HepG2 (cell line): ENCODE measurements around the gene RGS1. TPM values are rescaled to one million over a fixed set of nuclear protein-coding genes. Genes with fewer than 3 reads are reported as not detected.

Source experiments
- ATAC-seq: fragments of 200-7000 bp; cut with Tn5 transposase; 3 replicates; pipeline ENCODE4 v1.9.1; 2020; ENCODE audit warnings: mild to moderate bottlenecking, moderate library complexity
- BruUV-seq: library from RNA; stranded (reverse); fragments of 400-500 nt; replicated peaks from 2 replicates; lab custom pipeline; 2021; lab: Mats Ljungman, UMichigan
- CTCF ChIA-PET: fragments of 300-600 bp; formaldehyde crosslinking; extraction: SDS; loops from one replicate; lab custom pipeline; 2021; ENCODE audit warnings: low total read pairs, inconsistent platforms, low intra/inter-chr PET ratio; lab: Yijun Ruan, JAX
- POLR2A ChIA-PET: fragments of 350-600 bp; sonication (Branson Sonifier 250); formaldehyde crosslinking; loops from one replicate; lab custom pipeline; 2020; ENCODE audit warnings: antibody characterized with exemption, inconsistent platforms; lab: Yijun Ruan, JAX
- DNase-seq: peaks from one replicate; pipeline ENCODE4 v3.0.0-alpha.2; 2015; ENCODE audit warnings: low spot score
- FAIRE-seq: peaks from 3 replicates; lab custom pipeline; 2011; peaks lifted over from hg19 to GRCh38; lab: Jason Lieb, UNC
- H2AFZ ChIP-seq: one replicate; pipeline ENCODE4 v1.6.1; 2011; ENCODE audit warnings: low read length, inconsistent platforms
- H3K27ac ChIP-seq: fragments of 300-600 bp; 3 replicates; pipeline ENCODE4 v1.8.0; 2011; ENCODE audit warnings: mixed run types, mild to moderate bottlenecking, mixed read lengths, low read length, inconsistent platforms; ENCODE audit not compliant: insufficient read depth; ENCODE audit errors: extremely low read length
- H3K27me3 ChIP-seq, 2 experiments: fragments of 200-600 bp in 1 of 2; 2 replicates in 1 of 2; 3 replicates in 1 of 2; pipeline versions ENCODE4 v1.6.0 to v1.8.0; 2011; ENCODE audit warnings: low read length in 2 of 2, mild to moderate bottlenecking in 2 of 2, moderate library complexity in 2 of 2, inconsistent platforms in 1 of 2; ENCODE audit not compliant: insufficient read depth in 2 of 2, control insufficient read depth in 1 of 2
- H3K36me3 ChIP-seq, 2 experiments: fragments of 200-600 bp in 1 of 2; replicated peaks in 1 of 2; 2 replicates in 1 of 2; 3 replicates in 1 of 2; pipeline versions ENCODE4 v1.5.1 to v1.8.0; 2011; ENCODE audit warnings: low read length in 2 of 2, inconsistent platforms in 1 of 2; ENCODE audit not compliant: insufficient read depth in 2 of 2, control insufficient read depth in 1 of 2
- H3K4me1 ChIP-seq: 2 replicates; pipeline ENCODE4 v1.5.1; 2012; ENCODE audit warnings: low read length, inconsistent platforms; ENCODE audit not compliant: insufficient read depth
- H3K4me2 ChIP-seq: 2 replicates; pipeline ENCODE4 v1.6.0; 2011; ENCODE audit warnings: low read depth, low read length, inconsistent platforms
- H3K4me3 ChIP-seq, 3 experiments: fragments of 200-600 bp in 1 of 3; sonication (generic), shearing (Covaris generic) in 1 of 3; replicated peaks in 1 of 3; 2 replicates each; pipeline ENCODE4 v1.5.1; 2011 to 2016; ENCODE audit warnings: low read length in 3 of 3, inconsistent platforms in 2 of 3, low read depth in 2 of 3, mild to moderate bottlenecking in 2 of 3, control low read depth in 1 of 3, mixed read lengths in 1 of 3; ENCODE audit not compliant: insufficient read depth in 1 of 3
- H3K79me2 ChIP-seq: one replicate; pipeline ENCODE4 v1.6.1; 2011; ENCODE audit warnings: low read length, inconsistent platforms; ENCODE audit not compliant: insufficient read depth
- H3K9ac ChIP-seq: 2 replicates; pipeline ENCODE4 v1.6.0; 2011; ENCODE audit warnings: mild to moderate bottlenecking, low read depth, low read length, inconsistent platforms; ENCODE audit not compliant: insufficient read depth
- H3K9me3 ChIP-seq: 2 replicates; pipeline ENCODE4 v1.5.1; 2012; ENCODE audit warnings: mild to moderate bottlenecking, low read length
- H4K20me1 ChIP-seq: 2 replicates; pipeline ENCODE4 v1.6.0; 2011; ENCODE audit warnings: inconsistent platforms, mild to moderate bottlenecking, low read length, moderate library complexity; ENCODE audit not compliant: insufficient read depth
- MBD4 ChIP-seq: IDR thresholded peaks from 2 replicates; pipeline ENCODE4 v1.6.1; 2012; ENCODE audit warnings: low read length, inconsistent platforms, borderline replicate concordance
- SIX1 ChIP-seq: sonication (generic); formaldehyde crosslinking; IDR thresholded peaks from 2 replicates; pipeline ENCODE4 v1.4.0; 2020; ENCODE audit warnings: missing genetic modification reagents, borderline replicate concordance
- STAT5B ChIP-seq: sonication (generic); formaldehyde crosslinking; IDR thresholded peaks from 2 replicates; pipeline ENCODE4 v1.4.0; 2020; ENCODE audit warnings: missing genetic modification reagents
- TAF1 ChIP-seq: sonication (generic); formaldehyde crosslinking; IDR thresholded peaks from 2 replicates; pipeline ENCODE4 v1.4.0; 2020; ENCODE audit warnings: missing genetic modification reagents
- ZFP90 ChIP-seq: sonication (generic); formaldehyde crosslinking; IDR thresholded peaks from 2 replicates; pipeline ENCODE4 v1.8.0; 2022; ENCODE audit warnings: missing genetic modification reagents, mild to moderate bottlenecking, inconsistent platforms, borderline replicate concordance
- ZNF33A ChIP-seq: sonication (generic); formaldehyde crosslinking; IDR thresholded peaks from 2 replicates; pipeline ENCODE4 v1.5.1; 2020; ENCODE audit warnings: missing genetic modification reagents, mild to moderate bottlenecking, moderate library complexity, borderline replicate concordance
- ZNF549 ChIP-seq: sonication (generic); formaldehyde crosslinking; IDR thresholded peaks from 2 replicates; pipeline ENCODE4 v1.5.0; 2020; ENCODE audit warnings: missing genetic modification reagents
- ZNF615 ChIP-seq: sonication (generic); formaldehyde crosslinking; IDR thresholded peaks from 2 replicates; pipeline ENCODE4 v1.5.0; 2020; ENCODE audit warnings: mild to moderate bottlenecking, missing genetic modification reagents, borderline replicate concordance
- ZNF746 ChIP-seq: sonication (generic); formaldehyde crosslinking; IDR thresholded peaks from 2 replicates; pipeline ENCODE4 v1.8.0; 2022; ENCODE audit warnings: mild to moderate bottlenecking, missing genetic modification reagents
- WGBS: methylation state at CpG from one replicate; pipeline ENCODE4 v1.1.6; 2017; ENCODE audit warnings: low lambda C conversion rate; 5-methylcytosine and 5-hydroxymethylcytosine counted together
- in situ Hi-C: cut with HindIII; loops from 2 replicates; pipeline ENCODE4 v1.10.0; 2017; ENCODE audit warnings: low pct_unique_long_range_greater_than_20kb; ENCODE audit not compliant: extremely low pct_ligation_motif_present
- intact Hi-C: fragments of 100-400 bp; cut with micrococcal nuclease; formaldehyde crosslinking; loops from one replicate; pipeline ENCODE4 v1.10.0; 2022; ENCODE audit not compliant: unreplicated experiment
- polyA plus RNA-seq, 8 experiments: library from polyadenylated mRNA; depleted of rRNA in 3 of 8; stranded (reverse) in 7 of 8; unstranded in 1 of 8; fragments of >200 nt; fragmentation: Illumina TruSeq in 4 of 8; extraction: Trizol in 4 of 8; gene quantifications; 2 replicates each; pipeline versions ENCODE4 v1.2.1 to v1.2.3, GENCODE V29; 2011 to 2016; ENCODE audit warnings: low read depth in 4 of 8, missing spikeins in 1 of 8, mixed read lengths in 1 of 8; ENCODE audit not compliant: insufficient read depth in 1 of 8
- total RNA-seq, 5 experiments: library from RNA; depleted of rRNA; stranded (reverse); fragments of >200 nt; fragmentation: Illumina TruSeq; extraction: Trizol; gene quantifications; 2 replicates each; pipeline ENCODE4 v1.2.3, GENCODE V29; 2016; ENCODE audit warnings: low read depth in 1 of 5
- TF ChIP-seq, protein P1 (sequence below): sonication (generic); formaldehyde crosslinking; IDR thresholded peaks from 2 replicates; pipeline ENCODE4 v1.8.0; 2022; ENCODE audit warnings: low read depth, missing genetic modification reagents
- TF ChIP-seq, protein P2 (sequence below): IDR thresholded peaks from 2 replicates; pipeline ENCODE4 v1.6.1; 2012; ENCODE audit warnings: low read length, improper control_type of control experiment
- TF ChIP-seq, protein P3 (sequence below): sonication (generic); formaldehyde crosslinking; IDR thresholded peaks from 2 replicates; pipeline ENCODE4 v1.8.1; 2022; ENCODE audit warnings: mild to moderate bottlenecking, missing genetic modification reagents
- TF ChIP-seq, protein P4 (sequence below): IDR thresholded peaks from 2 replicates; pipeline ENCODE4 v1.4.0; 2020; ENCODE audit warnings: mild to moderate bottlenecking, missing genetic modification reagents

RGS1 gene
- total and polyA plus RNA-seq, 2 of the 13 experiments (the other 11 are each of a cell fraction or from before 2014, with no cell fraction given), result not detected

DNA sequence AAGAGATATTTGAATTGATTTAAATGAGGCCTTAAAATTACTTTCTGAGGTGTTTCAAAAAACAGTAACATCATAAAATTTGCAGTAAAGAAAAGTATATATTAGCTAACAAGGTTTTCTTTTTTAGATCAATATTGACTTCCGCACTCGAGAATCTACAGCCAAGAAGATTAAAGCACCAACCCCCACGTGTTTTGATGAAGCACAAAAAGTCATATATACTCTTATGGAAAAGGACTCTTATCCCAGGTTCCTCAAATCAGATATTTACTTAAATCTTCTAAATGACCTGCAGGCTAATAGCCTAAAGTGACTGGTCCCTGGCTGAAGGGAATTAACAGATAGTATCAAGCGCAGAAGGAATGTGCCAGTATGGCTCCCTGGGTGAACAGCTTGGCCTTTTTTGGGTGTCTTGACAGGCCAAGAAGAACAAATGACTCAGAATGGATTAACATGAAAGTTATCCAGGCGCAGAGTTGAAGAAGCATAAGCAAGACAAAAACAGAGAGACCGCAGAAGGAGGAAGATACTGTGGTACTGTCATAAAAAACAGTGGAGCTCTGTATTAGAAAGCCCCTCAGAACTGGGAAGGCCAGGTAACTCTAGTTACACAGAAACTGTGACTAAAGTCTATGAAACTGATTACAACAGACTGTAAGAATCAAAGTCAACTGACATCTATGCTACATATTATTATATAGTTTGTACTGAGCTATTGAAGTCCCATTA, 3.6 kb downstream of the RGS1 start:
- DNase-seq, result no peak
- Histone ChIP-seq H4K20me1 (no peaks in the 10 kb centered on the region), H3K4me2 (no peak overlapping the region)
- FAIRE-seq, result no peak
- ATAC-seq, result no peak
- 51% methylated on average over 6 of the region's 6 CpGs for WGBS
- TF ChIP-seq ZFP90 (CRISPR knock-in tag) (no peak), ZNF33A (no peak), ZNF615 (CRISPR knock-in tag) (no peak), SIX1 (CRISPR knock-in tag) (no peak), ZNF549 (CRISPR knock-in tag) (no peak), ZNF746 (no peak), TAF1 (CRISPR knock-in tag) (no peak), MBD4 (no peak), STAT5B (CRISPR knock-in tag) (no peak)
- TF ChIP-seq, protein P1, sequence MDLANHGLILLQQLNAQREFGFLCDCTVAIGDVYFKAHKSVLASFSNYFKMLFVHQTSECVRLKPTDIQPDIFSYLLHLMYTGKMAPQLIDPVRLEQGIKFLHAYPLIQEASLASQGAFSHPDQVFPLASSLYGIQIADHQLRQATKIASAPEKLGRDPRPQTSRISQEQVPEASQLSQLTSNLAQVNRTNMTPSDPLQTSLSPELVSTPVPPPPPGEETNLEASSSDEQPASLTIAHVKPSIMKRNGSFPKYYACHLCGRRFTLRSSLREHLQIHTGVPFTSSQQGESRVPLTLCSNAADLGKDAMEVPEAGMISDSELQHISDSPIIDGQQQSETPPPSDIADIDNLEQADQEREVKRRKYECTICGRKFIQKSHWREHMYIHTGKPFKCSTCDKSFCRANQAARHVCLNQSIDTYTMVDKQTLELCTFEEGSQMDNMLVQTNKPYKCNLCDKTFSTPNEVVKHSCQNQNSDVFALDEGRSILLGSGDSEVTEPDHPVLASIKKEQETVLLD (CRISPR knock-in tag), result no peak
- TF ChIP-seq, protein P2, sequence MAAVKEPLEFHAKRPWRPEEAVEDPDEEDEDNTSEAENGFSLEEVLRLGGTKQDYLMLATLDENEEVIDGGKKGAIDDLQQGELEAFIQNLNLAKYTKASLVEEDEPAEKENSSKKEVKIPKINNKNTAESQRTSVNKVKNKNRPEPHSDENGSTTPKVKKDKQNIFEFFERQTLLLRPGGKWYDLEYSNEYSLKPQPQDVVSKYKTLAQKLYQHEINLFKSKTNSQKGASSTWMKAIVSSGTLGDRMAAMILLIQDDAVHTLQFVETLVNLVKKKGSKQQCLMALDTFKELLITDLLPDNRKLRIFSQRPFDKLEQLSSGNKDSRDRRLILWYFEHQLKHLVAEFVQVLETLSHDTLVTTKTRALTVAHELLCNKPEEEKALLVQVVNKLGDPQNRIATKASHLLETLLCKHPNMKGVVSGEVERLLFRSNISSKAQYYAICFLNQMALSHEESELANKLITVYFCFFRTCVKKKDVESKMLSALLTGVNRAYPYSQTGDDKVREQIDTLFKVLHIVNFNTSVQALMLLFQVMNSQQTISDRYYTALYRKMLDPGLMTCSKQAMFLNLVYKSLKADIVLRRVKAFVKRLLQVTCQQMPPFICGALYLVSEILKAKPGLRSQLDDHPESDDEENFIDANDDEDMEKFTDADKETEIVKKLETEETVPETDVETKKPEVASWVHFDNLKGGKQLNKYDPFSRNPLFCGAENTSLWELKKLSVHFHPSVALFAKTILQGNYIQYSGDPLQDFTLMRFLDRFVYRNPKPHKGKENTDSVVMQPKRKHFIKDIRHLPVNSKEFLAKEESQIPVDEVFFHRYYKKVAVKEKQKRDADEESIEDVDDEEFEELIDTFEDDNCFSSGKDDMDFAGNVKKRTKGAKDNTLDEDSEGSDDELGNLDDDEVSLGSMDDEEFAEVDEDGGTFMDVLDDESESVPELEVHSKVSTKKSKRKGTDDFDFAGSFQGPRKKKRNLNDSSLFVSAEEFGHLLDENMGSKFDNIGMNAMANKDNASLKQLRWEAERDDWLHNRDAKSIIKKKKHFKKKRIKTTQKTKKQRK, result no peak
- TF ChIP-seq, protein P3, sequence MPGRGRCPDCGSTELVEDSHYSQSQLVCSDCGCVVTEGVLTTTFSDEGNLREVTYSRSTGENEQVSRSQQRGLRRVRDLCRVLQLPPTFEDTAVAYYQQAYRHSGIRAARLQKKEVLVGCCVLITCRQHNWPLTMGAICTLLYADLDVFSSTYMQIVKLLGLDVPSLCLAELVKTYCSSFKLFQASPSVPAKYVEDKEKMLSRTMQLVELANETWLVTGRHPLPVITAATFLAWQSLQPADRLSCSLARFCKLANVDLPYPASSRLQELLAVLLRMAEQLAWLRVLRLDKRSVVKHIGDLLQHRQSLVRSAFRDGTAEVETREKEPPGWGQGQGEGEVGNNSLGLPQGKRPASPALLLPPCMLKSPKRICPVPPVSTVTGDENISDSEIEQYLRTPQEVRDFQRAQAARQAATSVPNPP, result no peak
- TF ChIP-seq, protein P4, sequence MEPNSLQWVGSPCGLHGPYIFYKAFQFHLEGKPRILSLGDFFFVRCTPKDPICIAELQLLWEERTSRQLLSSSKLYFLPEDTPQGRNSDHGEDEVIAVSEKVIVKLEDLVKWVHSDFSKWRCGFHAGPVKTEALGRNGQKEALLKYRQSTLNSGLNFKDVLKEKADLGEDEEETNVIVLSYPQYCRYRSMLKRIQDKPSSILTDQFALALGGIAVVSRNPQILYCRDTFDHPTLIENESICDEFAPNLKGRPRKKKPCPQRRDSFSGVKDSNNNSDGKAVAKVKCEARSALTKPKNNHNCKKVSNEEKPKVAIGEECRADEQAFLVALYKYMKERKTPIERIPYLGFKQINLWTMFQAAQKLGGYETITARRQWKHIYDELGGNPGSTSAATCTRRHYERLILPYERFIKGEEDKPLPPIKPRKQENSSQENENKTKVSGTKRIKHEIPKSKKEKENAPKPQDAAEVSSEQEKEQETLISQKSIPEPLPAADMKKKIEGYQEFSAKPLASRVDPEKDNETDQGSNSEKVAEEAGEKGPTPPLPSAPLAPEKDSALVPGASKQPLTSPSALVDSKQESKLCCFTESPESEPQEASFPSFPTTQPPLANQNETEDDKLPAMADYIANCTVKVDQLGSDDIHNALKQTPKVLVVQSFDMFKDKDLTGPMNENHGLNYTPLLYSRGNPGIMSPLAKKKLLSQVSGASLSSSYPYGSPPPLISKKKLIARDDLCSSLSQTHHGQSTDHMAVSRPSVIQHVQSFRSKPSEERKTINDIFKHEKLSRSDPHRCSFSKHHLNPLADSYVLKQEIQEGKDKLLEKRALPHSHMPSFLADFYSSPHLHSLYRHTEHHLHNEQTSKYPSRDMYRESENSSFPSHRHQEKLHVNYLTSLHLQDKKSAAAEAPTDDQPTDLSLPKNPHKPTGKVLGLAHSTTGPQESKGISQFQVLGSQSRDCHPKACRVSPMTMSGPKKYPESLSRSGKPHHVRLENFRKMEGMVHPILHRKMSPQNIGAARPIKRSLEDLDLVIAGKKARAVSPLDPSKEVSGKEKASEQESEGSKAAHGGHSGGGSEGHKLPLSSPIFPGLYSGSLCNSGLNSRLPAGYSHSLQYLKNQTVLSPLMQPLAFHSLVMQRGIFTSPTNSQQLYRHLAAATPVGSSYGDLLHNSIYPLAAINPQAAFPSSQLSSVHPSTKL (CRISPR knock-in tag), result no peak
- TF ChIP-seq, all 625 proteins: peak for 0
- Histone ChIP-seq H3K9ac (no peak overlapping the region), H3K79me2 (no peaks in the 10 kb centered on the region), H2AFZ (no peak overlapping the region), H3K36me3 (no peaks in the 10 kb centered on the region), H3K27ac (no peak overlapping the region), H3K4me1 (no peaks in the 10 kb centered on the region), H3K27me3 (no peaks in the 10 kb centered on the region), H3K9me3 (no peaks in the 10 kb centered on the region), H3K4me3 (no peak overlapping the region)
- ChIA-PET CTCF (no interaction called here), POLR2A (no interaction called here)
- in situ Hi-C loops (no loop called here), intact Hi-C loops (no loop called here)
- no TSS peak for BruUV-seq
